Hepatocyte (in vitro differentiated cells): ENCODE results near the gene FAM9A.

ENCODE experiments used
- CTCF ChIP-seq: fragments of 200-600 bp; sonication (generic); IDR thresholded peaks from 2 replicates; pipeline ENCODE4 v1.5.1; 2016; ENCODE audit warnings: antibody characterized with exemption, mild to moderate bottlenecking; ENCODE audit not compliant: poor library complexity
- EZH2 ChIP-seq: fragments of 200-600 bp; sonication (generic); IDR thresholded peaks from 2 replicates; pipeline ENCODE4 v1.6.1; 2016; ENCODE audit warnings: antibody characterized with exemption, mild to moderate bottlenecking, borderline replicate concordance

GRCh38 chrX:8755813-8756212 lies 45.4 kb downstream of the FAM9A start:
- TF ChIP-seq CTCF (no peak), EZH2 (no peak)
